ENCODE data around the gene TRIP13. TPM values are rescaled to one million over a fixed set of nuclear protein-coding genes. Genes with fewer than 3 reads are reported as not detected.
"Not testable (repeated sequence)": the region's sequence is repeated elsewhere in the genome, so short reads cannot be mapped to it uniquely, and the experiment has no call there.

TRIP13 gene
- total RNA-seq, 2 experiments from 2014 or later, result 26.6 to 28.8 TPM

- Mint-ChIP-seq H3K9me3 (no peaks in the 10 kb centered on the region), H3K36me3 (ENCODE audit: low read depth) (peaks cover 75% of the 10 kb centered on the region), H3K27ac (no peak overlapping the region), H3K4me3 (no peak overlapping the region), H3K4me1 (no peaks in the 10 kb centered on the region), H3K27me3 (no peaks in the 10 kb centered on the region)
- ChIA-PET POLR2A (no interaction called here), CTCF (no interaction called here)
- DNase-seq, result no peak
These were observed 20.4 kb upstream of the TRIP13 start for GRCh38 chr5:872301-872700.

- Mint-ChIP-seq H3K27me3 (no peaks in the 10 kb centered on the region), H3K27ac (no peak overlapping the region), H3K9me3 (no peaks in the 10 kb centered on the region), H3K4me3 (no peak overlapping the region), H3K4me1 (no peaks in the 10 kb centered on the region), H3K36me3 (ENCODE audit: low read depth) (peaks cover 75% of the 10 kb centered on the region)
- POLR2A ChIA-PET, result no interaction called here
- CTCF ChIA-PET, result no interaction called here
- DNase-seq, result no peak
These were observed 19.4 kb upstream of the TRIP13 start for GRCh38 chr5:873328-873727.

DNA sequence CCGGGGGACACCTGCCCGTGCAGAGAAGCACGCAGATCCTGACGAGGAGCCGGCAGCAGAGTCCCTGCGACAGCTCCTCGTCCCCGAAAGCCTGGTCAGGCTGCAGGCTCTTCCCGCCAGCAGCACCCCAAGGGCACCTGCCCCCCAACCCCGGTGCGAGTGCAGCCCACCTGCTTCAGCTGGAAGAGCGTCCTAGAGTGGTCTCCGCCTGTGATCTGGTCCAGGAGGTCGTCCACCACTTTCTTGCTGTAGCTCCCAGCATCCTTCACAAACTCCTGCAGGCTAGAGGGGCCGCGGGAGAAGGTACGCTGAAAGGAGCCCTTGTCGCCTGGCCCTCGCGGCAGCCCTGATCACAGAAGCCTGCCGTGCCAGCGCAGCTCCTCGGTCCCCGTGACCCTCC lies 16.8 kb upstream of the TRIP13 start:
- no peak overlapping the region for H3K4me3 Mint-ChIP-seq
- POLR2A ChIA-PET, result interaction anchor here (0.8 kb wide), 1 partner anchor 17 kb away, joined by 3 read pairs; the partner anchor contains the start of genes BRD9 and TRIP13
- H3K27me3 Mint-ChIP-seq, result no peaks in the 10 kb centered on the region
- no peak for DNase-seq
- CTCF ChIA-PET, result no interaction called here
- H3K27ac Mint-ChIP-seq, result no peak overlapping the region
- peaks cover 58% of the 10 kb centered on the region for H3K36me3 Mint-ChIP-seq (ENCODE audit: low read depth)
- H3K9me3 Mint-ChIP-seq, result no peaks in the 10 kb centered on the region
- no peaks in the 10 kb centered on the region for H3K4me1 Mint-ChIP-seq

DNA sequence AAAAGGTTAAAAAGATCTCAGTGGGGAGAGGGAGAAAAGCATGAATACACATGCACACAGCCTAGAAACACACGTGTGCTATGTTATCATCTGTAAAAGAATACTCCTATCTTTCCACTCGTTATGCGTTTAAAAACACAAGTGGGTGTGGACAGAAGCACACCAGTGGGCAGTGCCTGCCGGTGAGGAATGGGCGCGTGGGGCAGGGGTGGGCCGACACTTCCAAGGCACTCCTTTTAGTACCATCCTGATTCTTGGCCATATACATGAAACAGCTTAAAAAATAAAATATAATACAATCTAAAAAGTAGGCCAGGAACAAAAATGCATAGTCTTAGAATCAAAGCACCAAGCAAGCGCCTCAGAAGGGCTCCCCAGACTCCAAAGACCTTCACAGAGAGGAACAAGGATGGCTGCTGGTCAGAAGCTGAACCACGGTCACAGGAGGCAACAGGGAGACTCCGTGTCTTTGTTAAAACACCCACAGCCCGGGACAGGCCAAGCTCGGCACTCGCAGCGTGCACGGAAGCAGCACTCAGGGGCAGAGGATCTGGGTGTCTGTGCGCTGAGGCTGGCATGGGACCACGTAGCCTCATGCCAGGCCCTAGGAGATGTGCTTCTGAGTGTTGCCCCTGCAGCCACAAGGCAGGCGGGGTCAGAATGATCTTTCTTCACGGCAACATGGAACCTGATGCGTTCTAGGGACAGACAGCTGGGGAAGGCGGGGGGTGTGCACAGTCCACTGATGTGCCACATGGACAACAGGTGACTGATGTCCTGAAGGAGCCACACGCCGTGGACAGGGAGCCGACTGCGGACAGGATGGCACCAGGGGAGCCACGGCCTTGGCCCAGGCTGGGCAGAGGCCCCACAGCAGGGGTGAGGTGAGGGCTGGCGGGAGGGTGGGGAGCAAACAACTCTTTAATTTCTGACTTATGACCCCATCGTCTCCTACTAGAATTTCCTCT lies 16.0 kb upstream of the TRIP13 start:
- CTCF ChIA-PET, result no interaction called here
- DNase-seq, result no peak
- H3K27ac Mint-ChIP-seq, result no peak overlapping the region
- peaks cover 4% of the 10 kb centered on the region for H3K4me1 Mint-ChIP-seq
- peaks cover 58% of the 10 kb centered on the region for H3K36me3 Mint-ChIP-seq (ENCODE audit: low read depth)
- no peak overlapping the region for H3K4me3 Mint-ChIP-seq
- POLR2A ChIA-PET, result interaction anchor here (0.8 kb wide), 1 partner anchor 16 kb away, joined by 3 read pairs; the partner anchor contains the start of genes BRD9 and TRIP13
- H3K27me3 Mint-ChIP-seq, result no peaks in the 10 kb centered on the region
- H3K9me3 Mint-ChIP-seq, result no peaks in the 10 kb centered on the region

- Mint-ChIP-seq H3K4me1 (peaks cover 18% of the 10 kb centered on the region), H3K4me3 (no peak overlapping the region), H3K36me3 (ENCODE audit: low read depth) (peaks cover 66% of the 10 kb centered on the region), H3K27ac (no peak overlapping the region), H3K27me3 (no peaks in the 10 kb centered on the region), H3K9me3 (peaks cover 9% of the 10 kb centered on the region)
- no peak for DNase-seq
- ChIA-PET CTCF (no interaction called here), POLR2A (no interaction called here)
These were observed 14.6 kb upstream of the TRIP13 start for GRCh38 chr5:878125-878524.

DNA sequence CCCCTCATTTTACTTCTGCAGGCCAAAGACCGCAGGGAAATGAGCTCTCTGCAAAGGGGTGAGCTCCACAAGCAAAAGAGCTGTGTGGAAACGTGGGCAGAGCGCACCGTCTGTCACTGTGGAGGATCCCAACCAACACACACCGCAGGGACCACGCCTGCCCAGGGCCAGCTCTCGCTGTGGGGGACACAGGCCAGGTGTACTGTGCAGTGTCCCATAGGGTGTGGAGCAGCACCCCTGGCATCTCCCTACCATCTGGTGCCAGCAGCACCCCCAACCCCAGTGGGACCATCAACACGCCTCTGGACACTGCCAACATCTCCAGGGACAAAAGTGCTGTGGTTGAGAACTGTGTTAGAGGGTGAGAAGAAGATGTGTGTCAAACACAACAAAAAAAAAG lies 14.0 kb upstream of the TRIP13 start:
- POLR2A ChIA-PET, DNase-seq, H3K4me3 Mint-ChIP-seq, H3K27me3 Mint-ChIP-seq, CTCF ChIA-PET, H3K27ac Mint-ChIP-seq: not testable (repeated sequence)
- H3K36me3 Mint-ChIP-seq (ENCODE audit: low read depth), result peaks cover 66% of the 10 kb centered on the region
- peaks cover 18% of the 10 kb centered on the region for H3K4me1 Mint-ChIP-seq
- peaks cover 11% of the 10 kb centered on the region for H3K9me3 Mint-ChIP-seq

DNA sequence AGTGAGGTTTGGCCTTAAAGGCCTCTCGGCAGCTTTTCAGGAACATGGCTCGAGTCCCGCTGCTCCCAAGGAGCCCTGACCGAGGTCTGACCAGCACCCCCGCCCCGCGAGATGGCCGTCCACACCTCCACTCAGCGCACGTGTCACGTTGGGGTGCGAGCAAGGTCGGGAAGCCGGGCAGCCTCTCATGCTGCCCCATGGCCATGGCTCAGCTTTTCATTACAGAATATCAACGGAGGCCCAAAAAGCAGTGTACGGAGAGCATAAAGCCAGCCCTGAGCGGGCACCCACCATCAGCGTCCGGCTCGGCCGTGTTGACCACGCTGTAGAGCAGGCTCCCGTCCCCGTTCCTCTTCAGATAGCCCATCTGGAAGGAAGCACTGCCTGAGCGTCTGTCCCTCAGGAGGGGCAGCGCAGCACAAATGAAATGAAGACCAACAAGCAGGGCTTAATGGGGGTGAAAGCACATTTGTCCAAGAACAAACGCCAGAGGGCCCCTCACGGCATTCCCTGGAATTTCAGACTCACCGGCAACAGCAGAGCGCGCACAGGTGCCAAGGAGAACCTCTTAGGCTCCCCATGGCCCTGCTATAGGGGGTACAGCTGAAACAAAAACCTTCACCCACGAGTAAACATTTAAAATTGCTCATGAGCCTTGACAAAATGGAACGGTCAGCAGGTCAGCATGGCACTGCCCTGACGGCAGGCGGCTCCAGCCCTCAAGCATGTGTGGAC lies 11.7 kb upstream of the TRIP13 start:
- CTCF ChIA-PET, result no interaction called here
- Mint-ChIP-seq H3K4me3 (no peak overlapping the region), H3K27ac (peak overlapping the region; percentile 35)

GRCh38 chr5:881551-881935 lies 11.1 kb upstream of the TRIP13 start:
- POLR2A ChIA-PET, result no interaction called here
- H3K27ac Mint-ChIP-seq, result peak overlapping the region; percentile 35

More for the DNA sequence above, 11.7 kb upstream of the TRIP13 start:
- POLR2A ChIA-PET, result no interaction called here
- H3K27me3 Mint-ChIP-seq, result no peaks in the 10 kb centered on the region
- H3K36me3 Mint-ChIP-seq (ENCODE audit: low read depth), result peaks cover 72% of the 10 kb centered on the region
- H3K9me3 Mint-ChIP-seq, result peaks cover 11% of the 10 kb centered on the region
- DNase-seq, result no peak
- peaks cover 18% of the 10 kb centered on the region for H3K4me1 Mint-ChIP-seq

GRCh38 chr5:882253-883183 lies 10.2 kb upstream of the TRIP13 start:
- POLR2A ChIA-PET, result no interaction called here
- Mint-ChIP-seq H3K4me1 (peaks cover 18% of the 10 kb centered on the region), H3K27me3 (no peaks in the 10 kb centered on the region), H3K9me3 (peaks cover 11% of the 10 kb centered on the region), H3K36me3 (ENCODE audit: low read depth) (peaks cover 78% of the 10 kb centered on the region), H3K27ac (peak overlapping the region; percentile 72), H3K4me3 (peak overlapping the region; percentile 61)
- CTCF ChIA-PET, result interaction anchor here (1.0 kb wide), 1 partner anchor 9 kb away, joined by 4 read pairs; no protein-coding TSS in a partner anchor
- no peak for DNase-seq

More at GRCh38 chr5:881551-881935, 11.1 kb upstream of the TRIP13 start:
- no peak for DNase-seq
- H3K4me1 Mint-ChIP-seq, result peaks cover 18% of the 10 kb centered on the region
- CTCF ChIA-PET, result no interaction called here
- H3K27me3 Mint-ChIP-seq, result no peaks in the 10 kb centered on the region
- H3K4me3 Mint-ChIP-seq, result no peak overlapping the region
- H3K9me3 Mint-ChIP-seq, result peaks cover 11% of the 10 kb centered on the region
- peaks cover 77% of the 10 kb centered on the region for H3K36me3 Mint-ChIP-seq (ENCODE audit: low read depth)

- Mint-ChIP-seq H3K36me3 (ENCODE audit: low read depth) (peaks cover 83% of the 10 kb centered on the region), H3K27me3 (no peaks in the 10 kb centered on the region), H3K4me1 (peaks cover 23% of the 10 kb centered on the region), H3K4me3 (no peak overlapping the region), H3K9me3 (peaks cover 11% of the 10 kb centered on the region), H3K27ac (no peak overlapping the region)
- no peak for DNase-seq
- ChIA-PET CTCF (interaction anchor here (1.0 kb wide), 1 partner anchor 8 kb away, joined by 4 read pairs; no protein-coding TSS in a partner anchor), POLR2A (no interaction called here)
These were observed 9.1 kb upstream of the TRIP13 start for GRCh38 chr5:883475-884181.

GRCh38 chr5:884345-885126 lies 8.1 kb upstream of the TRIP13 start:
- CTCF ChIA-PET, result no interaction called here
- Mint-ChIP-seq H3K4me3 (no peak overlapping the region), H3K27me3 (no peaks in the 10 kb centered on the region), H3K36me3 (ENCODE audit: low read depth) (peaks cover 92% of the 10 kb centered on the region), H3K9me3 (peaks cover 11% of the 10 kb centered on the region), H3K4me1 (peaks cover 31% of the 10 kb centered on the region), H3K27ac (no peak overlapping the region)
- DNase-seq, result no peak
- POLR2A ChIA-PET, result interaction anchor here (0.9 kb wide), 1 partner anchor 8 kb away, joined by 3 read pairs; the partner anchor contains the start of genes BRD9 and TRIP13

DNA sequence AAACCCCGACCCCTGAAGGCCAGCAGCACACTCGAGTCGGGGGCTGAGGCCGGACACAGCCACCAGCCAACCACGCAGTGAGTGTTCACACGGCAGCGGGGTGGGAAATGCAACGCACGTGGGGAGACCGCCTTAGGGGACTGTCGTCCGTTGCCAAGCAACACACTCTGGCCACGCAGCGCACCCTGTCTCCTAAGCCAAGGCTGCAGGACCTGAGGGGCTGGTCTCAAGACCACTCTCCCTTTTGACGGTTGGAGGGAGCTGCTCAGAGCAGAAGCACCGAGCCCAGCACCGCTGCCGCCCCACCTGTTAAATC lies 7.6 kb upstream of the TRIP13 start:
- POLR2A ChIA-PET, result interaction anchor here (0.9 kb wide), 1 partner anchor 8 kb away, joined by 3 read pairs; the partner anchor contains the start of genes BRD9 and TRIP13
- H3K9me3 Mint-ChIP-seq, result peaks cover 11% of the 10 kb centered on the region
- no peaks in the 10 kb centered on the region for H3K27me3 Mint-ChIP-seq
- H3K27ac Mint-ChIP-seq, result no peak overlapping the region
- peaks cover 97% of the 10 kb centered on the region for H3K36me3 Mint-ChIP-seq (ENCODE audit: low read depth)
- no peak overlapping the region for H3K4me3 Mint-ChIP-seq
- no peak for DNase-seq
- peaks cover 34% of the 10 kb centered on the region for H3K4me1 Mint-ChIP-seq
- CTCF ChIA-PET, result no interaction called here
